HepG2 (cell line): ENCODE measurements around the gene PPY. TPM values are rescaled to one million over a fixed set of nuclear protein-coding genes. Genes with fewer than 3 reads are reported as not detected.

Experiments
- CBX2 ChIP-seq, 2 experiments: fragments of 200-600 bp in 1 of 2; sonication (generic); formaldehyde crosslinking in 1 of 2; IDR thresholded peaks; 2 replicates each; pipeline versions ENCODE4 v1.7.0 to v1.8.1; 2018 to 2022; ENCODE audit warnings: low read depth in 2 of 2, low read length in 1 of 2, mild to moderate bottlenecking in 1 of 2, missing genetic modification reagents in 1 of 2
- DNMT1 ChIP-seq: sonication (generic); formaldehyde crosslinking; IDR thresholded peaks from 2 replicates; pipeline ENCODE4 v1.5.1; 2020; ENCODE audit warnings: mild to moderate bottlenecking, missing genetic modification reagents
- EED ChIP-seq: sonication (generic); formaldehyde crosslinking; IDR thresholded peaks from 2 replicates; pipeline ENCODE4 v1.5.0; 2020; ENCODE audit warnings: mild to moderate bottlenecking, missing genetic modification reagents
- GTF2F1 ChIP-seq: fragments of 150-350 bp; IDR thresholded peaks from 2 replicates; pipeline ENCODE4 v1.6.1; 2014; ENCODE audit warnings: low read length
- HNRNPLL ChIP-seq: fragments of 200-400 bp; formaldehyde crosslinking; IDR thresholded peaks from 2 replicates; pipeline ENCODE4 v1.6.1; 2017; ENCODE audit warnings: mild to moderate bottlenecking, low read depth, low read length; ENCODE audit not compliant: poor library complexity, severe bottlenecking
- KDM2A ChIP-seq: sonication (generic); formaldehyde crosslinking; IDR thresholded peaks from 2 replicates; pipeline ENCODE4 v1.4.0; 2020; ENCODE audit warnings: low read depth, missing genetic modification reagents, borderline replicate concordance
- MTERF4 ChIP-seq: sonication (generic); formaldehyde crosslinking; IDR thresholded peaks from 2 replicates; pipeline ENCODE4 v1.8.0; 2023; ENCODE audit warnings: mild to moderate bottlenecking, missing genetic modification reagents
- MTF2 ChIP-seq: sonication (generic); formaldehyde crosslinking; IDR thresholded peaks from 2 replicates; pipeline ENCODE4 v1.5.0; 2020; ENCODE audit warnings: missing genetic modification reagents, borderline replicate concordance
- PHF20 ChIP-seq: sonication (generic); formaldehyde crosslinking; IDR thresholded peaks from 2 replicates; pipeline ENCODE4 v1.5.0; 2020; ENCODE audit warnings: mild to moderate bottlenecking, missing genetic modification reagents
- SOX13 ChIP-seq, 3 experiments: fragments of 450-650 bp in 1 of 3; sonication (generic) in 1 of 3; formaldehyde crosslinking in 1 of 3; IDR thresholded peaks in 2 of 3; conservative IDR thresholded peaks in 1 of 3; 2 replicates each; pipeline versions ENCODE4 v1.5.0 to v1.6.1; 2016 to 2020; ENCODE audit warnings: antibody characterized with exemption in 1 of 3, mild to moderate bottlenecking in 1 of 3, missing compliant biosample characterization in 1 of 3, missing genetic modification reagents in 1 of 3, moderate library complexity in 1 of 3
- ZBTB26 ChIP-seq: IDR thresholded peaks from 2 replicates; pipeline ENCODE4 v1.6.1; 2016; ENCODE audit warnings: missing compliant biosample characterization, missing genetic modification reagents, borderline replicate concordance
- ZFP91 ChIP-seq: sonication (generic); formaldehyde crosslinking; IDR thresholded peaks from 2 replicates; pipeline ENCODE4 v1.9.0; 2022; ENCODE audit warnings: missing genetic modification reagents, mild to moderate bottlenecking, borderline replicate concordance
- ZKSCAN8 ChIP-seq: IDR thresholded peaks from 2 replicates; pipeline ENCODE4 v1.6.1; 2016; ENCODE audit warnings: borderline replicate concordance, missing genetic modification reagents, missing compliant biosample characterization
- ZNF317 ChIP-seq: sonication (generic); formaldehyde crosslinking; IDR thresholded peaks from 2 replicates; pipeline ENCODE4 v1.5.0; 2020; ENCODE audit warnings: mild to moderate bottlenecking, missing genetic modification reagents
- ZNF687 ChIP-seq: sonication (generic); formaldehyde crosslinking; IDR thresholded peaks from 2 replicates; pipeline ENCODE4 v1.5.1; 2020; ENCODE audit warnings: mild to moderate bottlenecking, missing genetic modification reagents, moderate library complexity
- ZNF709 ChIP-seq: sonication (generic); formaldehyde crosslinking; IDR thresholded peaks from 2 replicates; pipeline ENCODE4 v1.5.0; 2020; ENCODE audit warnings: mild to moderate bottlenecking, missing genetic modification reagents
- ZNF761 ChIP-seq: sonication (generic); formaldehyde crosslinking; conservative IDR thresholded peaks from 2 replicates; pipeline ENCODE4 v1.4.0; 2020; ENCODE audit warnings: mild to moderate bottlenecking, missing genetic modification reagents
- ZNF770 ChIP-seq: sonication (generic); formaldehyde crosslinking; IDR thresholded peaks from 2 replicates; pipeline ENCODE4 v1.5.0; 2020; ENCODE audit warnings: mild to moderate bottlenecking, missing genetic modification reagents
- polyA plus RNA-seq, 8 experiments: library from polyadenylated mRNA; depleted of rRNA in 3 of 8; stranded (reverse) in 7 of 8; unstranded in 1 of 8; fragments of >200 nt; fragmentation: Illumina TruSeq in 4 of 8; extraction: Trizol in 4 of 8; gene quantifications; 2 replicates each; pipeline versions ENCODE4 v1.2.1 to v1.2.3, GENCODE V29; 2011 to 2016; ENCODE audit warnings: low read depth in 4 of 8, missing spikeins in 1 of 8, mixed read lengths in 1 of 8; ENCODE audit not compliant: insufficient read depth in 1 of 8
- total RNA-seq, 5 experiments: library from RNA; depleted of rRNA; stranded (reverse); fragments of >200 nt; fragmentation: Illumina TruSeq; extraction: Trizol; gene quantifications; 2 replicates each; pipeline ENCODE4 v1.2.3, GENCODE V29; 2016; ENCODE audit warnings: low read depth in 1 of 5

PPY gene
- total and polyA plus RNA-seq, 2 of the 13 experiments (the other 11 are each of a cell fraction or from before 2014, with no cell fraction given) = not detected

- TF ChIP-seq MTERF4 (CRISPR knock-in tag) = 0 out of 2 replicates have a peak, but pooled peaks have one; percentile 35
- TF ChIP-seq ZBTB26 (CRISPR knock-in tag) = no peak
- TF ChIP-seq GTF2F1 = no peak
- TF ChIP-seq ZNF761 (CRISPR knock-in tag) = no peak
- TF ChIP-seq ZNF317 = peak; percentile 74; the same call in 1 of the 2 replicates
- TF ChIP-seq ZFP91 (CRISPR knock-in tag) = peak; percentile 97
- no peak for TF ChIP-seq ZKSCAN8 (CRISPR knock-in tag)
- TF ChIP-seq KDM2A = peak; percentile 26; the same call in 1 of the 2 replicates
- 0 out of 2 replicates have a peak, but pooled peaks have one; percentile 21 for TF ChIP-seq PHF20 (CRISPR knock-in tag)
- no peak for TF ChIP-seq CBX2 (IDR thresholded peaks at IDR 0.05; ENCODE audit: low read depth, low read length)
- 0 out of 2 replicates have a peak, but pooled peaks have one; percentile 31 for TF ChIP-seq CBX2 (CRISPR knock-in tag; IDR thresholded peaks at IDR 0.05; ENCODE audit: low read depth)
- peak; percentile 86; the same call in 1 of the 2 replicates for TF ChIP-seq MTF2 (CRISPR knock-in tag)
- no peak for TF ChIP-seq SOX13 (IDR thresholded peaks at IDR 0.05)
- TF ChIP-seq SOX13 (CRISPR knock-in tag; conservative IDR thresholded peaks at IDR 0.05 in 1 of 2, IDR thresholded peaks at IDR 0.05 in 1 of 2) = no peak
- no peak for TF ChIP-seq DNMT1 (CRISPR knock-in tag)
- TF ChIP-seq ZNF709 (CRISPR knock-in tag) = no peak
- no peak for TF ChIP-seq EED (CRISPR knock-in tag)
- peak; percentile 63 for TF ChIP-seq HNRNPLL
- peak; percentile 29 for TF ChIP-seq ZNF687
- TF ChIP-seq ZNF770 (CRISPR knock-in tag) = peak; percentile 73
These were observed 34.8 kb downstream of the PPY start, which contains the start of gene MPP2 (continued) for GRCh38 chr17:43907425-43907981.
